D721Med (cell line): Measurements from ENCODE around the gene CCDC61.

Experiments
- DNase-seq: peaks from one replicate; pipeline ENCODE4 v3.0.0; 2011; ENCODE audit warnings: low spot score; ENCODE audit not compliant: insufficient read length
- FAIRE-seq: peaks from 2 replicates; lab custom pipeline; 2011; peaks lifted over from hg19 to GRCh38; lab: Jason Lieb, UNC
- TF ChIP-seq, protein P1 (sequence below): IDR thresholded peaks from 2 replicates; pipeline ENCODE4 v1.5.1; 2012; ENCODE audit warnings: mild to moderate bottlenecking, control low read depth; ENCODE audit not compliant: insufficient read depth; ENCODE audit errors: missing control alignments

CCDC61 gene

GRCh38 chr19:46000491-46001246 lies 5.4 kb downstream of the CCDC61 start:
- no peak for FAIRE-seq

DNA sequence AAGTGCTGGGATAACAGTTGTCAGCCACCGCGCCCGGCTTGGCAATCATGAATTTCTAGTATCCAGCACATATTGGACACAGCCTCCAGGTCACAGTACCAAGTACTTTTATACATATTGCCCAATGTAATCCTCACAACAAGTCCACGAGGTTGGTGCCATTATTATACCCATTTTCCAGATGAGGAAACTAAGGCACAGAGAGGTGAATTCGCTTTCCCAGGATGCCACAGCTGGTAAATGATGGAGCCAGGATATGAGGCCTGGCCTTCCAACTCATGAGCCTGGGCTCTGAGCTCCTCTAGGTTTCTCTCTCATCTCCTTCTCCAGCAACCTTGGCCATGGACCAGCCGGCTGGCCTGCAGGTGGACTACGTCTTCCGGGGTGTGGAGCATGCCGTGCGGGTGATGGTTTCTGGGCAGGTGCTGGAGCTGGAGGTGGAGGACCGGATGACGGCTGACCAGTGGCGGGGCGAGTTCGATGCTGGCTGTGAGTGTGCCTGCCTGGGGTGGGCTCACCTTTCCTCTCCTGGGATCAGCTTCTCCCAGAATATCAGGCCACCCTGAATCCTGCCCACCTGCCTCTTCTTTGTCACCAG lies 7.5 kb downstream of the CCDC61 start:
- DNase-seq = no peak
- no peak for FAIRE-seq
- TF ChIP-seq, protein P1, sequence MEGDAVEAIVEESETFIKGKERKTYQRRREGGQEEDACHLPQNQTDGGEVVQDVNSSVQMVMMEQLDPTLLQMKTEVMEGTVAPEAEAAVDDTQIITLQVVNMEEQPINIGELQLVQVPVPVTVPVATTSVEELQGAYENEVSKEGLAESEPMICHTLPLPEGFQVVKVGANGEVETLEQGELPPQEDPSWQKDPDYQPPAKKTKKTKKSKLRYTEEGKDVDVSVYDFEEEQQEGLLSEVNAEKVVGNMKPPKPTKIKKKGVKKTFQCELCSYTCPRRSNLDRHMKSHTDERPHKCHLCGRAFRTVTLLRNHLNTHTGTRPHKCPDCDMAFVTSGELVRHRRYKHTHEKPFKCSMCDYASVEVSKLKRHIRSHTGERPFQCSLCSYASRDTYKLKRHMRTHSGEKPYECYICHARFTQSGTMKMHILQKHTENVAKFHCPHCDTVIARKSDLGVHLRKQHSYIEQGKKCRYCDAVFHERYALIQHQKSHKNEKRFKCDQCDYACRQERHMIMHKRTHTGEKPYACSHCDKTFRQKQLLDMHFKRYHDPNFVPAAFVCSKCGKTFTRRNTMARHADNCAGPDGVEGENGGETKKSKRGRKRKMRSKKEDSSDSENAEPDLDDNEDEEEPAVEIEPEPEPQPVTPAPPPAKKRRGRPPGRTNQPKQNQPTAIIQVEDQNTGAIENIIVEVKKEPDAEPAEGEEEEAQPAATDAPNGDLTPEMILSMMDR = no peak

More at GRCh38 chr19:46000491-46001246, 5.4 kb downstream of the CCDC61 start:
- peak; percentile 95 for DNase-seq
- TF ChIP-seq, protein P1 = no peak

- TF ChIP-seq, protein P1 = no peak
Measured at GRCh38 chr19:46006411-46006810, 11.1 kb downstream of the CCDC61 start.

GRCh38 chr19:46009530-46010510 lies 14.6 kb downstream of the CCDC61 start:
- DNase-seq (peak; percentile 69), FAIRE-seq (no peak)
- TF ChIP-seq, protein P1 = peak; percentile 64

More at GRCh38 chr19:46006411-46006810, 11.1 kb downstream of the CCDC61 start:
- FAIRE-seq (no peak), DNase-seq (no peak)

- FAIRE-seq (no peak), DNase-seq (no peak)
- TF ChIP-seq, protein P1 = no peak
Measured at GRCh38 chr19:46014534-46014933, 19.3 kb downstream of the CCDC61 start.

- FAIRE-seq (no peak), DNase-seq (peak; percentile 71)
- TF ChIP-seq, protein P1 = no peak
Measured at GRCh38 chr19:46014941-46015686, 19.8 kb downstream of the CCDC61 start.
